Measurements from ENCODE around the gene CAMK2N1. TPM values are rescaled to one million over a fixed set of nuclear protein-coding genes. Genes with fewer than 3 reads are reported as not detected.
A peak's percentile ranks its signal among the peaks of the same experiment; 100 is the strongest.
"Not testable (repeated sequence)": the region's sequence is repeated elsewhere in the genome, so short reads cannot be mapped to it uniquely, and the experiment has no call there.

CAMK2N1 gene
- total RNA-seq, 2 donors from 2014 or later = 0.30 to 0.53 TPM

DNA sequence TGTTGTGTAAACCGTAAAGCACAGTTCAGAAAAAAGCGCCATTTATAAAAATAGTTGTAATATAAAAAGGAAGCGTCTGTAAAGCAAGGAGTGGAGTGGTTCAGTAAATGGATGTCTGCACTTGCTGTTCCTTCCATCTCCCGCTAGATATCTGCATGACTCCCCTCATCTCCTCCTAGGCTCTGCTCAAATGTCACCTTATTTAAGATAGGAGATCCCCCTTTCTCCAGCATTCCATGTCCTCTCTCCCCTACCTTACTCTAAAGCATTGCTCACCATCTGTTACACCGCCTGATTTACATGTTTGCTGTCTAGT lies 21.2 kb upstream of the CAMK2N1 start:
- Mint-ChIP-seq H3K4me3 (peak overlapping the region; percentile 82), H3K27me3 (no peaks in the 10 kb centered on the region), H3K36me3 (ENCODE audit: low read depth) (peaks cover 29% of the 10 kb centered on the region), H3K27ac (peak overlapping the region; percentile 74), H3K9me3 (no peaks in the 10 kb centered on the region), H3K4me1 (peaks cover 10% of the 10 kb centered on the region)
- ATAC-seq (replicated peaks) = peak; percentile 21

DNA sequence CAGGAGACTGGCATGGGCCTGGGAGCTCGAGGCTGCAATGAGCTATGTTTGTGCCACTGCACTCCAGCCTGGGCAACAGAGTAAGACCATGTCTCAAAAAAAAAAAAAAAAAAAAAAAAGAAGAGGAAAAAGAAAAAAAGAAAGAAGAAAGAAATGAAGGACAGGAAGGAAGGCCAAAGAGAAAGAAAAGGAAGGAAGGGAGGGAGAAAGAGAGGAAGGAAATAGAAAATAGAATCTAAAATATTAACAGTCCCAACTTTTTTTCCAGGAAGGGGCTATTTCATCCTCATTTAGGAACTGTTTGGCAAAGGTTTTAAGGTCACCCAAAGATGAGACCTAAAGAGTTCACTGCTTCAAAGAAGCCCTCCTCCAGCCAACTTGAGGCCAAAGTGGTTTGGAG lies 19.5 kb upstream of the CAMK2N1 start:
- no peak overlapping the region for H3K27ac Mint-ChIP-seq
- no peaks in the 10 kb centered on the region for H3K9me3 Mint-ChIP-seq
- H3K4me1 Mint-ChIP-seq = peaks cover 10% of the 10 kb centered on the region
- H3K36me3 Mint-ChIP-seq (ENCODE audit: low read depth) = peaks cover 46% of the 10 kb centered on the region
- H3K27me3 Mint-ChIP-seq = no peaks in the 10 kb centered on the region
- no peak overlapping the region for H3K4me3 Mint-ChIP-seq
- ATAC-seq (replicated peaks) = no peak

DNA sequence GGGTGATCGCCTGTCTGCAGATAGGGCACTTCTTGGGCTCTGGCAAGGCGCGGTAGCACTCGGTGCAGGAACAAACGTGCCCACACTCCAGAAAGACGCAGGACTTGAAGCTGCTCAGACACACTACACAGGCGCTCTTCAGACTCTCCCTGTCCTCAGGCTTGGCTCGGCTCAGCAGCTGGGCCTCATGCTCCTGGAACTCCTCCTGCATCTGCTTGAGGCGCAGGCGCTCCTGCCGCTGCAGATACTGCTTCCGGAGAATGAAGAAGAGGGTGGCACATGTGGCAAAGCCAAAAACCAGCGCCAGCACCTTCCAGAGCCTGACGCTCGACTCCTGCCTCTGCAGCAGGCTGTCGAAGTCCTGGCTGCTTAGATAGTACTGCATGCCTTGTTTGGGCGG lies 14.7 kb upstream of the CAMK2N1 start:
- H3K36me3 Mint-ChIP-seq (ENCODE audit: low read depth) = peaks cover 59% of the 10 kb centered on the region
- no peak for ATAC-seq (replicated peaks)
- H3K4me3 Mint-ChIP-seq = no peak overlapping the region
- H3K9me3 Mint-ChIP-seq = no peaks in the 10 kb centered on the region
- no peaks in the 10 kb centered on the region for H3K27me3 Mint-ChIP-seq
- H3K27ac Mint-ChIP-seq = no peak overlapping the region
- H3K4me1 Mint-ChIP-seq = peaks cover 16% of the 10 kb centered on the region

DNA sequence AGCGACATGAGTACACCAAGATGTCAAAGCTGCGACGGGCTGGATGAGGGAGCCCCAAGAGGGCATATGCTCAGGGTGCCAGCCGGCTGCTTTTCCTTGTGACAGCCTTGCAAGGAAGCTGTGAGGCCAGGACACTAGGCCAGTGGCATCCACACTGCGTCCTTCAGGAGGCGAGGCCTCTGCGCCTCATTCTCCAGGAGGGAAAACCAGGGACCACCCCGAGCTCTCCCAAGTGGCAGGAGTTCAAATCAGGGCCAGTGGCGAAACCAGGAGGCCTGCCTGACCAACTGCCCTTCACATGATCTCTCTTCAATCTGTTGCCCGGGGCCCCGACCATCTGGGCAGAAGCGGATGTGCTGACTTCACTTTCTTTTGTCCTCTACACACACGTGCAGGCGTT lies 13.7 kb upstream of the CAMK2N1 start:
- Mint-ChIP-seq H3K4me3 (no peak overlapping the region), H3K4me1 (peaks cover 20% of the 10 kb centered on the region), H3K27me3 (no peaks in the 10 kb centered on the region), H3K9me3 (no peaks in the 10 kb centered on the region), H3K36me3 (ENCODE audit: low read depth) (peaks cover 59% of the 10 kb centered on the region), H3K27ac (no peak overlapping the region)
- ATAC-seq (replicated peaks) = no peak

DNA sequence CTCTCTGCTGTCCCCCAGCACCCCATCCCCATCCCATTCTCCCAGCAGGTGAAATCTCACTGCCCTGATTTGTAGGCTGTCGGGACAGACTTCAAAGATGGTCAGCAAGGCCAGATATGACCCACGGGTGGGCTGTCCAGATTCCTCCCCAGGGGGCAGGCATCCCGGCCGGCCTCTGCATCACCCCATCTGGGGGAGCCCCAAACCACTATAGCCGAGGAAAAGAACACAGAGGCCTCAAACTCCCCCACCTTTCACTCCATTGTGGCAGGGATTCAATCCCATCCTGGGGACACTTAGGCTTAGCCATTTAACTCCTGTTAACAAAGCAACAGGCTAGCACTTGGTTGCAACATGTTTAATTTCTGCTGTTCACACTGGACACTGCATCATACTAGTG lies 13.1 kb upstream of the CAMK2N1 start:
- H3K27ac Mint-ChIP-seq = no peak overlapping the region
- H3K27me3 Mint-ChIP-seq = no peaks in the 10 kb centered on the region
- peaks cover 55% of the 10 kb centered on the region for H3K36me3 Mint-ChIP-seq (ENCODE audit: low read depth)
- H3K4me3 Mint-ChIP-seq = no peak overlapping the region
- no peaks in the 10 kb centered on the region for H3K9me3 Mint-ChIP-seq
- H3K4me1 Mint-ChIP-seq = peaks cover 17% of the 10 kb centered on the region
- ATAC-seq (replicated peaks) = no peak

DNA sequence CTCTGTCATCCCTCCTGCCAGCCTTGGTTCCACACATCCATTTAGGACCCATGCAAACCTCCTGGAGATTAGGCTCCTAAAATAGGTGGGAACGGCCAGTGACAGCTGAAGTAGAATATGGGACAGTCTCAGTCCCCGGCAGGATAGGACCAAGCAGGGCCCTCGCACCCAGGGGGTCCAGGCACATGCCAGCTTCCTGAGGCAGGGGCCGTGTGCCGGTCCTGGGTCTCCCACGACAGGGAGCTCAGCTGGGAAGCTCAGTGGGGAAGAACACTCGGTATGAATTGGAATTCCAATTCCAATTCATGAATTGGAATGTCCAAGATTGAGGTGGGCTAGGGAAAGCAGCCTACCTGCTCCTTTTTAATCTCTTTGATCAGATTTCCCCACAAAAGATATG lies 12.1 kb upstream of the CAMK2N1 start:
- no peak overlapping the region for H3K4me3 Mint-ChIP-seq
- no peaks in the 10 kb centered on the region for H3K9me3 Mint-ChIP-seq
- H3K27me3 Mint-ChIP-seq = no peaks in the 10 kb centered on the region
- no peak for ATAC-seq (replicated peaks)
- H3K4me1 Mint-ChIP-seq = peaks cover 15% of the 10 kb centered on the region
- peaks cover 47% of the 10 kb centered on the region for H3K36me3 Mint-ChIP-seq (ENCODE audit: low read depth)
- H3K27ac Mint-ChIP-seq = no peak overlapping the region

DNA sequence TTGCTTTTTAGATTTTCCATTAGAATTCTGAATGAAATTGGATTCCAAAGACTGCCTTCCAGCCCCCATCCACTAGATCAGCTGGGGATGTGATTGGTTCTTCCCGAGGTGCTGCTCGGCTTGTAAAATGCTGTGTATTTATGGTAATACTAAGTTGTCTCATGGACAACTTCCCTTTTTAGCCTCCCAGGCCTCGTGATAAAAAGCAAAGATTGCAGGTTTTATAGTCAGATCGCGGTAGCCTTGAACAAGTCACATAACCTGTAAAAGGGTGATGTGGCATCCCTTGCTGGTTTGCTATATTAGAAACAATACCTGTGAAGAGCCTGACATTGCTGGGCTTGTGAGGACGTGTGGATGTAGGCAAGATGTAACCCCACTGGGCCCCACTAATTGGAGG lies 11.5 kb upstream of the CAMK2N1 start:
- H3K36me3 Mint-ChIP-seq (ENCODE audit: low read depth) = peaks cover 42% of the 10 kb centered on the region
- ATAC-seq (replicated peaks) = no peak
- no peak overlapping the region for H3K27ac Mint-ChIP-seq
- no peak overlapping the region for H3K4me3 Mint-ChIP-seq
- no peaks in the 10 kb centered on the region for H3K27me3 Mint-ChIP-seq
- H3K4me1 Mint-ChIP-seq = peaks cover 15% of the 10 kb centered on the region
- no peaks in the 10 kb centered on the region for H3K9me3 Mint-ChIP-seq

DNA sequence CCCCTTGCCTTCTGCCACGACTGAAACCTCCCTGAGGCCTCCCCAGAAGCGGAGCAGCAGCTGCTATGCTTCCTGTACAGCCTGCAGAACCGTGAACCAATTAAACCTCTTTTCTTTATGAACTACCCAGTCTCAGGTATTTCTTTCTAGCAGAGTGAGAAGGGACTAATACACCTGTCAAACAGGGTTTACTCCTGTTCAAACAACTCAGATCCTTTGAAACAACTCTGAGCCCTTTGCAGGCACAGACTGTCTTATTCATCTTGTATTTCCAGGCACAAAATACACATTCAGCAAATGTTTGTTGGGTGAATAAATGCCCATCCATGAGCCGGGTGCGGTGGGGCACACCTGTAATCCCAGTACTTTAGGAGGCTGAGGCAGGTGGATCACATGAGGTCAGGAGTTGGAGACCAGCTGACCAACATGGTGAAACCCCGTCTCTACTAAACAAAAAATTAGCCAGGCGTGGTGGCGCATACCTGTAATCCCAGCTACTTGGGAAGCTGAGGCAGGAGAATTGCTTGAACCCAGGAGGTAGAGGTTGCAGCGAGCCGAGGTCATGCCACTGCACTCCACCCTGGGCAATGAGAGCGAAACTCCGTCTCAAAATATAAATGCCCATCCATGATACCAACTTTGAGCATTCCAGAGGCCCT lies 10.8 kb upstream of the CAMK2N1 start:
- H3K27ac Mint-ChIP-seq = peak overlapping the region; percentile 95

DNA sequence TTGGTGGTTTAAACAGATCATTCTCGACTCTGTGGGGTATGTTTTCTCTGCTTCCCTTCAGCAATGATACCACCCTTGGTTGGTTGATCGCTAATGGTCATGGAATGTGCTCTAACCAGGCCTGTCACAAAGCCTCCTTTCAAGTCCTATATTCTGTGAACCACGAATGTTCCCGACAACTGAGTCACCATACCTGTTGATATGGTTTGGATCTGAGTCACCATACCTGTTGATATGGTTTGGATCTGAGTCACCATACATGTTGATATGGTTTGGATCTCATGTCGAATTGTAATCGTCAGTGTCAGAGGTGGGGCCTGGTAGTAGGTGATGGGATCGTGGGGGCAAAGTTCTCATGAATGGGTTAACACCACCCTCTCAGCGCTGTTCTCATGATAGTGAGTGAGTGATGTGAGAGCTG lies 10.2 kb upstream of the CAMK2N1 start:
- Mint-ChIP-seq H3K27ac (peak overlapping the region; percentile 95), H3K9me3 (no peaks in the 10 kb centered on the region), H3K36me3 (ENCODE audit: low read depth) (peaks cover 29% of the 10 kb centered on the region), H3K4me1 (peaks cover 15% of the 10 kb centered on the region), H3K27me3 (no peaks in the 10 kb centered on the region), H3K4me3 (peak overlapping the region; percentile 69)
- peak; percentile 91 for ATAC-seq (replicated peaks)

More for the DNA sequence above, 10.8 kb upstream of the CAMK2N1 start:
- not testable (repeated sequence) for H3K27me3 Mint-ChIP-seq; H3K9me3 Mint-ChIP-seq; ATAC-seq (replicated peaks)
- Mint-ChIP-seq H3K36me3 (ENCODE audit: low read depth) (peaks cover 35% of the 10 kb centered on the region), H3K4me1 (peaks cover 15% of the 10 kb centered on the region), H3K4me3 (peak overlapping the region; percentile 69)

DNA sequence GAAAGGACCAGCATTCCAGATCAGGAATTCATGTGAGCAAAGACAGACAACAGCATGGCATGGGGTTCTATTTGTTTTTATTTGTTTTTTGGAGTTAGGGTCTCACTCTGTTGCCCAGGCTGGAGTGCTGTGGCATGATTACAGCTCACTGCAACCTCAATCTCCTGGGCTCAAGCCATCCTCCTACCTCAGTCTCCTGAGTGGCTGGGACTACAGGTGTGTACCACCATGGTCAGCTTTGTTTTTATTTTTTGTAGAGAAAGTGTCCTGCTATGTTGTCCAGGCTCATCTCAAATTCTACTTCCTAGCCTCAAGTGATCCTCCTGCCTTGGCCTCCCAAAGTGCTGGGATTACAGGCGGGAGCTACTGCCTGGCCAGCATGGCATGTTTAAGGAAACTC lies 9.7 kb upstream of the CAMK2N1 start:
- peak overlapping the region; percentile 69 for H3K4me3 Mint-ChIP-seq
- H3K27ac Mint-ChIP-seq = peak overlapping the region; percentile 95
- H3K4me1 Mint-ChIP-seq = peaks cover 15% of the 10 kb centered on the region
- no peaks in the 10 kb centered on the region for H3K27me3 Mint-ChIP-seq
- peaks cover 24% of the 10 kb centered on the region for H3K36me3 Mint-ChIP-seq (ENCODE audit: low read depth)
- no peak for ATAC-seq (replicated peaks)
- no peaks in the 10 kb centered on the region for H3K9me3 Mint-ChIP-seq

DNA sequence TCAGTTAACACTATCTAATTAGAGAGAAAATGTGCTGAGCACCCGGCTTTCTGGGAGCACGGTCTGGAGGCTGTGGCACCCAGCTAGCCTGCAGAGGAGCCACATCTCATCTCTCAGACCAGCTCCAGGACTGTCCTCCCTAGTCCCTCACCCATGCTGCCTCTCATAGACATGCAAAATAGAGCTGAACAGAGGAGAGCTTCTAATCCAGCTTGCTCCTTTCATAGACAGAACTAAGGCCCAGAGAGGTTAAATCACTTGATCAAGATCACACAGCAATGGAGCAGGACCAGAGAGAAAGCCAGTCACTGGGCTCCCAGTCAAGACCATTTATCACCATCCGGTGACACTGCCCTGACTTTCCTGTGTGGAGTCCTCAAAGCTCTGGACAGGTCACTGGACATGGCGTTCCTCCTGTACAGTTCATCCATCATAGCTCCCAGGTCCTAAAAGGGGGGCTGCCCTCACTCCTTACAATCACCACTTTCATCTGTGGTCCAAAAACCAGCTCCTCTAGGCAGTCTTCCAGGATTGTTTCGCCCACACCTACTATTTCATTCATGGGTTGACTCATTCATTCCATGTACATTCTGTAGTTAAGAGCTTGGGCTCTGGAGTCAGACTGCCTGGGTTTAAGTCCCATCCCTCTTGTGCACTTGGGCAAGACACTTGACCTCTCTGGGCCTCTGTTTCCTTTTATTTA lies 8.8 kb upstream of the CAMK2N1 start:
- peak overlapping the region; percentile 95 for H3K27ac Mint-ChIP-seq
- H3K4me3 Mint-ChIP-seq = peak overlapping the region; percentile 69
- no peak for ATAC-seq (replicated peaks)
- no peaks in the 10 kb centered on the region for H3K9me3 Mint-ChIP-seq
- peaks cover 15% of the 10 kb centered on the region for H3K4me1 Mint-ChIP-seq
- no peaks in the 10 kb centered on the region for H3K27me3 Mint-ChIP-seq
- peaks cover 15% of the 10 kb centered on the region for H3K36me3 Mint-ChIP-seq (ENCODE audit: low read depth)

DNA sequence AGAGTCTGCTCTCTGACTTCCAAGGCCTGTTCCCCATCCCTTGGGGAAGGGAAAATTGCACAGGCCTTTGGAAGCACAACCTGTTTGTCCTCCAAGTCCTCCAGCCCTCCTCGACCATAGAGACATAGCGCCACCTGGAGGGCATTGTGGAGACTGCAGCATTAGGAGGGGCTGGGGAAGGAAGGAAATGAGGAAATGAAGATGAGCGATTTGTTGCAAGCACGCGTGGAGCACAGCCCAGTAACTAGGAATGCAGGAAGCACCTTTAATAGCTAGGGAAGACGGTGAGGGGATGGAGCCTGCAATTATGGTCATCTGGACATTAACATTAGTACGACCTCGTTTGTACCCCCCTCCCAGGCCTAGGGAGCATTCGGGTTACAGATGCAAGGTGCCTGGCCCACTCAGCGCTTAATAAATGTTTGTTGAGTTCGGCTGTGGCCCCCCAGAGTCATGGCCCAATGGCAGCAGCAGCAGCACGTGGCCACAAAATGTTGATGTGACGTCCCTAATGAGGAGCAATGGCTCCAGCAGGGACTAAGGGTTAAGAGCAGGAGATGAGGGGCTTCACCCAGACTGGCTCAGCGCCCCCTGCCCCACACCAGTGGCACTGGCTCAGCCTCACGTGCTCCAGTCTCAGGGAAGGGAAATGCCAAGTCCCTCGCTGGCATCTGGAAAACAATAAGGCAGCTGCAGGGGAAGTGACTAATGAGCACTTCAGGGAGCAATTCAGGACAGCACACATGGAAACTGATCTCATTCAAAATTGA lies 8.0 kb upstream of the CAMK2N1 start:
- H3K27ac Mint-ChIP-seq = no peak overlapping the region
- H3K36me3 Mint-ChIP-seq (ENCODE audit: low read depth) = peaks cover 7% of the 10 kb centered on the region
- no peaks in the 10 kb centered on the region for H3K27me3 Mint-ChIP-seq
- no peaks in the 10 kb centered on the region for H3K9me3 Mint-ChIP-seq
- no peak overlapping the region for H3K4me3 Mint-ChIP-seq
- peaks cover 15% of the 10 kb centered on the region for H3K4me1 Mint-ChIP-seq
- no peak for ATAC-seq (replicated peaks)

DNA sequence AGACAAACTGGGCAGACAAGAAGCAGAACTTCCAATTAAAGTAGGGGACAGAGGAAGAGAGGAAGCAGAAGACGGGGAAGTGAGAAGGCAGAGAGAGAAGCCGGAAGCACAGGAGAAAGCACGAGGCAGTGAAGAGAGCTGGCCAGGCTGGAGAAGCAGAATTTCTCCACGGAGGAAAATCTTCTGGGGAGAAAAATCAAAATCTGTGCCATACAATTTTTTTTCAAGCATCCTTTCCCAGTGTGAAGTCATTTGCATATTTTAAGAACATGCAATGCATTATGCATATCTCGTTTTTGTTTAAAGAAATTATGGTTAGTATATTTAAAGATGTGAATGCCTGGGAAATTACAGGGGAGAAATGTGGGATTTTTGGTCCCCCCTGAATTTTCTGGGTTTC lies 7.3 kb upstream of the CAMK2N1 start:
- H3K4me3 Mint-ChIP-seq = no peak overlapping the region
- ATAC-seq (replicated peaks) = no peak
- no peaks in the 10 kb centered on the region for H3K9me3 Mint-ChIP-seq
- peaks cover 5% of the 10 kb centered on the region for H3K27me3 Mint-ChIP-seq
- H3K4me1 Mint-ChIP-seq = peaks cover 15% of the 10 kb centered on the region
- H3K36me3 Mint-ChIP-seq (ENCODE audit: low read depth) = peaks cover under 1% of the 10 kb centered on the region
- H3K27ac Mint-ChIP-seq = no peak overlapping the region

DNA sequence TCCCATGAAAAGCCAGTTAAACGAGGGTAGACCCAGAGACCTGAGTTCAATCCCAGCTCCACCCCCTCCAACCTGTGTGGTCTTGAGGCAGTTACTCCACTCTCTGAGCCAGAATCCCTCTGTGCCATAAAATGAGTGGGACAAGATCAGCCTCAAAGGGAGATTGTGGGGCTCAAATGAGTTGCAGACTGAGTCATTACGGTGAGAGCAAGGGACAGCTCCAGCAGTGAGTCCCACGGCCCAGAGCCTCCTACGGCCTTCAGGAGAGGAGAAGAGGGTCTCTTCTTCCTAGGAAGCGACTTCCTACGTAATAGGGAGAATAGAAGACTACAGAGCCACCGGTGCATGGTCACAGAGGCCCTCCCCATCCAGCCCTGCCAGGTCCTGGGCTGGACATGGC lies 6.7 kb upstream of the CAMK2N1 start:
- no peak overlapping the region for H3K27ac Mint-ChIP-seq
- no peaks in the 10 kb centered on the region for H3K36me3 Mint-ChIP-seq (ENCODE audit: low read depth)

DNA sequence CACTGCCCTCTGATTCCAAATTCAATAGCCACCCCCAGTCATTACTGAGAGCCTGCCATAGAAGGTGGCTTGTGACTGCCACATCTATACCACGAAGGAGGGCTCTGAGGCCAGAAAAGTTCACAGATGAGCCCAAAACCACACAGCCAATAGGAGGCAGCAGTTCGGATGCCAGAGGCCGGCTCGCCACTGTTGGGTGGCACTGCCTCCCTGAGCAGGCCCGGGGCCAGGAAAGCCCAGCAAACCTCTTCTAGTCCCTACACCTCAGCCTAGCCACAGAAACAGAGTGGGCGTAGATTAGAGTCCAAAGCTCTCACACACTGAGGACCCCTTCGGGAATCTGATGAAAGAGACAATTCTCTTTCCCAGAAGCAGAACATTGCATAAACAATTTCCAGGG lies 5.9 kb upstream of the CAMK2N1 start:
- Mint-ChIP-seq H3K27me3 (peaks cover 14% of the 10 kb centered on the region), H3K9me3 (no peaks in the 10 kb centered on the region), H3K36me3 (ENCODE audit: low read depth) (no peaks in the 10 kb centered on the region), H3K27ac (no peak overlapping the region), H3K4me3 (no peak overlapping the region), H3K4me1 (peaks cover 15% of the 10 kb centered on the region)
- no peak for ATAC-seq (replicated peaks)

More for the DNA sequence above, 6.7 kb upstream of the CAMK2N1 start:
- H3K27me3 Mint-ChIP-seq = peaks cover 5% of the 10 kb centered on the region
- no peak for ATAC-seq (replicated peaks)
- H3K9me3 Mint-ChIP-seq = no peaks in the 10 kb centered on the region
- peaks cover 15% of the 10 kb centered on the region for H3K4me1 Mint-ChIP-seq
- H3K4me3 Mint-ChIP-seq = no peak overlapping the region

Measured in activated T-helper 17 cell treated with anti-CD3 and anti-CD28 coated beads, Interleukin-2, amount 50 U/mL, for 72 hours (primary cell).